ENCODE data around the gene EMCN. TPM values are rescaled to one million over a fixed set of nuclear protein-coding genes. Genes with fewer than 3 reads are reported as not detected.

Gene EMCN
- total and polyA plus RNA-seq, 10 of the 15 experiments (the other 5 are each of a cell fraction or from before 2014, with no cell fraction given): not detected

- Histone ChIP-seq H3K9ac (ENCODE audit: control insufficient read depth, insufficient read depth, low read length) (no peak overlapping the region), H3K4me1 (ENCODE audit: control insufficient read depth, insufficient read depth, low read length) (no peaks in the 10 kb centered on the region), H3K4me3 (no peak overlapping the region), H4K20me1 (ENCODE audit: control insufficient read depth, insufficient read depth) (no peaks in the 10 kb centered on the region), H3K9me3 (replicated peaks; ENCODE audit: control insufficient read depth, insufficient read depth, low read length) (no peaks in the 10 kb centered on the region), H3K4me2 (ENCODE audit: control insufficient read depth, insufficient read depth) (no peak overlapping the region), H3K27me3 (replicated peaks in 1 of 2; ENCODE audit: control insufficient read depth in 2 of 2, insufficient read depth in 2 of 2, low read length in 1 of 2) (no peaks in the 10 kb centered on the region), H3K79me2 (ENCODE audit: control insufficient read depth, insufficient read depth, low read length) (no peaks in the 10 kb centered on the region), H3K36me3 (ENCODE audit: control insufficient read depth in 2 of 2, insufficient read depth in 2 of 2, low read length in 1 of 2) (no peaks in the 10 kb centered on the region), H2AFZ (ENCODE audit: control insufficient read depth, low read depth, low read length) (no peak overlapping the region), H3K27ac (ENCODE audit: control insufficient read depth, insufficient read depth) (no peak overlapping the region)
- in situ Hi-C loops (cut with MboI) (no loop called here), intact Hi-C loops (cut with micrococcal nuclease; ENCODE audit: unreplicated experiment) (no loop called here)
- WGBS (ENCODE audit: insufficient coverage, insufficient replicate concordance, low lambda C conversion rate, missing lambda C conversion rate): 18% methylated on average over 5 of the region's 5 CpGs
- no peak for FAIRE-seq
- TF ChIP-seq ZZZ3 (IDR thresholded peaks at IDR 0.05; ENCODE audit: control insufficient read depth, insufficient read length, low read depth) (no peak), SRF (IDR thresholded peaks at IDR 0.05; ENCODE audit: low read depth in 2 of 2, low read length in 2 of 2) (no peak), MYB (IDR thresholded peaks at IDR 0.05; ENCODE audit: borderline replicate concordance, low read depth, low read length) (no peak)
- CTCF ChIA-PET: no interaction called here
- SMC1A ChIA-PET (ENCODE audit: uncharacterized antibody, unreplicated experiment): interaction anchor here (1.1 kb wide), 1 partner anchor 9 kb away, joined by 3 read pairs; no protein-coding TSS in a partner anchor
- RAD21 ChIA-PET (ENCODE audit: unreplicated experiment): no interaction called here
- POLR2A ChIA-PET: no interaction called here
- no peak for DNase-seq (ENCODE audit: low read depth, low spot score)
- ATAC-seq: no peak
- no TSS peak for BruUV-seq (replicated peaks)
These were observed 138.2 kb downstream of the EMCN start for GRCh38 chr4:100379583-100380105.

GRCh38 chr4:100372432-100372831 lies 145.4 kb downstream of the EMCN start:
- SMC1A ChIA-PET (ENCODE audit: uncharacterized antibody, unreplicated experiment): interaction anchor here (0.8 to 1.5 kb wide), 3 partner anchors 10 to 281 kb away, joined by 3 to 4 read pairs (median 3); no protein-coding TSS in a partner anchor
- POLR2A ChIA-PET: no interaction called here
- no peak overlapping the region for H3K27ac ChIP-seq (ENCODE audit: control insufficient read depth, insufficient read depth)
- no peak overlapping the region for H3K4me2 ChIP-seq (ENCODE audit: control insufficient read depth, insufficient read depth)
- no peaks in the 10 kb centered on the region for H3K36me3 ChIP-seq (ENCODE audit: control insufficient read depth in 2 of 2, insufficient read depth in 2 of 2, low read length in 1 of 2)
- in situ Hi-C loops (cut with MboI): no loop called here
- DNase-seq (ENCODE audit: low read depth, low spot score): no peak
- RAD21 ChIA-PET (ENCODE audit: unreplicated experiment): interaction anchor here (1.5 kb wide), 1 partner anchor 374 kb away, joined by 3 read pairs; no protein-coding TSS in a partner anchor
- whole genome bisulfite sequencing (ENCODE audit: insufficient coverage, insufficient replicate concordance, low lambda C conversion rate, missing lambda C conversion rate): 46% methylated on average over 3 of the region's 3 CpGs
- ATAC-seq: peak; percentile 64
- H3K79me2 ChIP-seq (ENCODE audit: control insufficient read depth, insufficient read depth, low read length): no peaks in the 10 kb centered on the region
- intact Hi-C loops (cut with micrococcal nuclease; ENCODE audit: unreplicated experiment): loop anchor here (5.0 kb wide), 1 partner anchor 275 kb away; no protein-coding TSS in a partner anchor
- no peak for FAIRE-seq
- H2AFZ ChIP-seq (ENCODE audit: control insufficient read depth, low read depth, low read length): no peak overlapping the region
- no peak overlapping the region for H3K9ac ChIP-seq (ENCODE audit: control insufficient read depth, insufficient read depth, low read length)
- no peaks in the 10 kb centered on the region for H3K4me1 ChIP-seq (ENCODE audit: control insufficient read depth, insufficient read depth, low read length)
- no peaks in the 10 kb centered on the region for H3K9me3 ChIP-seq (replicated peaks; ENCODE audit: control insufficient read depth, insufficient read depth, low read length)
- no peaks in the 10 kb centered on the region for H4K20me1 ChIP-seq (ENCODE audit: control insufficient read depth, insufficient read depth)
- no peaks in the 10 kb centered on the region for H3K27me3 ChIP-seq (replicated peaks in 1 of 2; ENCODE audit: control insufficient read depth in 2 of 2, insufficient read depth in 2 of 2, low read length in 1 of 2)
- no TSS peak for BruUV-seq (replicated peaks)
- no peak overlapping the region for H3K4me3 ChIP-seq
- CTCF ChIA-PET: interaction anchor here (1.1 to 2.0 kb wide), 3 partner anchors 16 to 374 kb away, joined by 4 to 7 read pairs (median 6); no protein-coding TSS in a partner anchor
- TF ChIP-seq IRF3 (IDR thresholded peaks at IDR 0.05) (no peak), CTCF (IDR thresholded peaks at IDR 0.05 in 2 of 3, conservative IDR thresholded peaks at IDR 0.05 in 1 of 3; ENCODE audit: control insufficient read depth in 2 of 3, extremely low read depth in 1 of 3, insufficient read depth in 1 of 3, low read depth in 3 of 3, low read length in 3 of 3) (peak; percentile 20 to 37 (median 30); a peak in 4 of 6 replicates), MTA2 (IDR thresholded peaks at IDR 0.05; ENCODE audit: low read depth) (no peak), PRDM15 (CRISPR knock-in tag; IDR thresholded peaks at IDR 0.05) (no peak), ZNF274 (IDR thresholded peaks at IDR 0.05; ENCODE audit: insufficient read depth, insufficient read length) (no peak), EP300 (IDR thresholded peaks at IDR 0.05; ENCODE audit: borderline replicate concordance in 1 of 2, control insufficient read depth in 1 of 2, low read depth in 2 of 2, low read length in 2 of 2) (no peak)
